SKM-1 (cell line): ENCODE data around the gene MYO16.

Experiments
- DNase-seq: peaks from one replicate; lab custom pipeline; 2025; ENCODE audit not compliant: unreplicated experiment; lab: John Stamatoyannopoulos, UW

MYO16 gene

DNA sequence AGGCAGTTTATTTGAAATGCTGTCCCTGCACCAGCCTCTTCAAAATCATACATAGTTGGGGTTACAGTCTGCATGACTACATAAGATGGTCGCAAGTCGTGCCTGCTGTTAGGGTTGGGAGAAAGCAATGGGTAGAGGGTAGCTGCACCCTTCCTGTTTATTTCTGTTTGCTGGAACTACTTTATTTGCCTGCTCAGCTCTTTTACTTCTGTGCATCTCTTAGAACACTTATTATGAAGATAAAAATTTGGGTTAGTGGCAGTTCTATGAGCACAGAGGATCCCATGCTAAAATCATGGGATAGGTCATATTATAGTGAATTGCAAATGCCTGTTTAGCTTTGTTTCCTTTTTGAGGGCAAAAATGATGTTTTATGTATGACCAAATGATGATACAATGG lies 160.1 kb downstream of the MYO16 start:
- no peak for DNase-seq

DNA sequence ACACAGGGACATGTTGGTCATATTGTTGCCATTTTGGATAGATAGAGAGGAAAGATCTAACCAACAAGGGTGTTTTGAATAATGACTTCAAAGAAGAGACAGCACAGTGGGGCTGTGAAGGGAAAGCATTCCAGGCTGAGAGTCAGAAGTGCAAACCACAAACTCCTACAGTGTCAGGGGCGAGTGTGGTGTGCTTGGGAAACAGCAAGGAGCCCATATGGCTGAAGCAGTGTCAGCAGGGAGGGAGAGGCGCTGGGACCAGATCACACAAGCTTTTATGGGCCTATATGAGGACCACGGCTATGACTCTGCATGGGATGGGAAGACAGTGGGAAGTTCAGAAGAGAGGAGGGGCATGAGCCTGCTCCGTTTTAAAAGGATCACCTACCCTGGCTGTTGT lies 166.4 kb downstream of the MYO16 start:
- no peak for DNase-seq

DNA sequence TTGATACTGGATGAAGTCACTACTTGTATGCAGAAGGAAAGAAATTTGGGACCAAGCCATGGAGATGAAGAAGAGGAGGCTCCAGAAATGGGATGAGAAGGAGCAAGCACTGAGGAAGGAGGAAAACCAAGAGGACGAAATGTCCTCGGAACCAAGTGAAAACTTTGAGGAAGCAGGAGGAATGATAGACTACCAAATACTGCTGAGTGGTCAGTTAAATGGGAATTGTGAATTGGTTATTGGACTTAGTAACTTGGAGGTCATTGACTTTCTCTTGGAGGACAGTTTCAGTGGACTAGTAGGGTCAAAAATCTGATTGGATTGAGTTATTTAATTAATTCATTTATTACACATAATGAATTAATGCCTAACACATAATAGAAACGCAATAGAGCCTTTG lies 167.9 kb downstream of the MYO16 start:
- DNase-seq: no peak

DNA sequence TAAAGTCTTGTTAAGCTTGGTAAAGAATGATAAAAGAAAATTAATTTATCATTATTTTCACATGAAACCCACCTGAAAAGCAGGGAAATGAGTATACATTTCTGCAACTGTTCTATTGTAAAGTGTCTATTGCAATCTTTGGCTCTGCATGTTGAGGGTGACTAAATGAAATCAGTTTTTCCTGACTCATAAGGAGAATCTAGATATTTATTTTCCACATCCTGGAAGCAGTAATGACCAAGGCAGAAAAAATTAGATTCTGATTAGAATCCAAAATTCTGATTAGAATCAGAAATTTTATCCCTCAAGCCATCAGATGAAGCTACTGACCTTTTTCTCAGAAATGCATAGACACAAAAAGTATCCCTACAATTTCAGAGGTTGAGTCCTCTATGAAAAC lies 178.4 kb downstream of the MYO16 start:
- DNase-seq: no peak

DNA sequence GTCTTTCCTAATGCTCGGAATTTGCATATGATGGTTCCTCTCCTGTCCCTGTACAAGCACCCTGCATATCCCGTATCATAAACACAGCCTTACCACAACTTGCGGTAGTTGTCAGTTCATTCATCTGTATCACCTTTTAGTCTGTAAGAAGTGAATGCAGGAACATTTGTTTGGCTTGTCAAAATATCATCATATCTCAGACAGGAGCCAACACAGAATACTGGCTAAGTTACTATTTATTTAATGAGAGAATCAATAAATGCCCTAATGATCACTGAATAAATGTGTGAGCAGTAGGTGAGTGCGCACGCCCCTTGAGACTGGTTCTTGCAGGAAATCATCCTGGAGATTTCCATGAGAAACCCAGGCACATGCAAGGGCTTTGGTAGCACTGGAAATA lies 182.8 kb downstream of the MYO16 start:
- DNase-seq: no peak

DNA sequence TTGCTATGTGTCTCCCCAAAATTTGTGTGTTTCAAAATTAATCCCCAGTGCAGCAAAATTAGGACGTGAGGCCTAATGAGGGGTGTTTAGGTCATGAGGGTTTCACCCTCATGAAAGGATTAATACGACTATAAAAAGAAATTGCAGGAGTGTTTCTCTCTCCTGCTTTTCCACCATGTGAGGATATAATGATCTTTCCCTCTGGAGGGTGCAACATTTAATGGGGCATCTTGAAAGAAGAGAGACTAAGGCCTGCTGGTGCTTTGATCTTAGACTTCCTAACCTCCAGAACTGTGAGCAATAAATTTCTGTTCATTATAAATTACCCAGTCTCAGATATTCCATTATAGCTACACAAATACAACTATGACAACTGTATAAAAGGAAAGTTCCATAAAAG lies 183.2 kb downstream of the MYO16 start:
- no peak for DNase-seq

DNA sequence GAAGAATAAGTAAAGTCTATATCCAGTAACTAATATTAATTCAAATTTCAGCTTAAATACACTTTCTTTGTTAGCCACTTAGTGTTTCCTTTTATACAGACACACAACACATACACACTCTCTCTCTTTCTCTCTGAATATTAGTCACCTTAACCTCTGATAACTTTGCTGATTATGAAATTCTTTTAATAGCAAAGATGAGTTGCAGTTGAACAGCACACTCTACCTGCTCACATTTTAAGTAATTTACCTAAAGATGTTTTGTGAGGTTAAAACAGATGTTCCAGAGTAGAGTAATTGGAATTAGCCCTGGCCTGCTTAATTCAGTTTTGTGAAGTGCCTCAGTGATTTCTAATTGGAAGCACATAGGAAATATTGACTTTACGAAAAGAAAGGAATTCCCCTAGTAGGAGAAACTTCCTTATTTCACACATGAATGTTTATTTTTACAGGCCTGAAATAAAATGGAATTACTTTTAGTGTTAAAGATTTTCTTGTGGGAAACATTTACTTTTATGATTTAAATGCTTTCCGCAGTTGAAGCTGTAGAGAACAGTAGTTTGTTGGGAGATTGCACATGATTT lies 184.3 kb downstream of the MYO16 start:
- no peak for DNase-seq

DNA sequence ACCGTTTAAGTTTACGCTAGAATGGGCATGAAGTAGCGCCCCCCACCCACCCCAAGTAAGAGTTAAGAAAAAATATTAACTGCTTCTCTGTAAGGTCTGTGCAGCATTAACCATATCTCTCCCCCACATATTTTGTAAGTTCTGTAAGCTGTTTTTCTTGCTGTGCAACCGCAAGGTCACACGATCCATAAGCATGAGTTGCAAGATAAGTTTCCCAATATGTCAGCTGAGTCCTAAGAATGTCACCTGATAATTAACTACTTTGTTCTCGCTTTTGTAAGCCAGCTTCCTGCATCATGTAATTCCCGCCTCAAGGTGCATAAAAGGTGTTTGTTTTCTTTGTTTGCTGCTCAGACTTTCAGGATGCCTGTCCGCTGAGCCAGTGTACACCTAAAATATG lies 187.0 kb downstream of the MYO16 start:
- no peak for DNase-seq

DNA sequence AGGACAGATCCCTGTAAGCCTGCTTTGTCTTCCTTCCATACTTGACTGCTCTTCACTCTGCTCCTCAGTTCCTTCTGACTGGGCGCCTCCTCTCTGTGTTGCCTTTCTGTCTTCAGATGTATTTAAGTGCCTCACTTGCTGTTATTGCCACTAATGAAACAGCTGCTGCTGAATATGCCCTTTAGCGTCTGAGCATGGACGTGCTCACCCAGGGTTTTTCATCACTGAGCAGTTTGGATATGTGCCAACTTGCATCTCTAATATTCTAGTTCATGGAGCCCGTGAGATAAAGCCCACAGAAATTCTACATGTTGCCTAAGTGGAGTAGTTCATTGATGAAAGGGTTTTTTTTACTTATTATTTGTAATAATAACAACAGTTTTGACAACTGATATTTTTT lies 198.2 kb downstream of the MYO16 start:
- no peak for DNase-seq

DNA sequence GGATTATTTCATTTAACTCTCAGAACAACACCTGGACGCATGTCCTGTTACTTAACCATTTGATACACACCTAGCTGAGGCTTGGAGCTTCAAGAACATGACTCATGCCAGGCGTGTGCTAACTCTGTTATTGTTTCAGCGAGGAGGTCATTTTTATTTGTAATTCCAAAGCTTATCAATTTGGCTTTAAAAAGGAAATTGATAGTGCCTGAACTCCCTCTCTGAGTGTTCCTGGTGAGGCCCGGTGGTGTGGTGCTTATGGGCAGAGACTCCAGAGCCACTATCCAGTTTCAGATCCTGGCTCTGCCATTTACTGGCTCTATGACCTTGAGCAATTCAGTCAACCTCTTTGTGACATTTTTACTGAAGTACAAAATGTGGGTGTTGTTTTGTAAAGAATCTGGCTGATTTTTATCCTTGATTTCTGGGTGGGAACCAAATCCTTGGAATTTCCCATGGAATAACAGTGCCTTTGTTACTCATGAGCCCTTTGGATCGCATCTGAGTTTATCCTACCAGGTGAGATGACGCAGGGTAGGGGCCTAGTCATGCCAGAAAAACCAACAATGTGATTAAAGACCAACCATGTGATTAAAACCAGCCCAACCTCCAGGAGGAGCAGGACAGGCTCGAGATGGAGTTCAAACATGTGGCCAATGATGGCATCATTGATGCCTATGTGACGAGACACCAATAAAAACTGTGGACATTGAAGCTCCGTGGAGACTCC lies 198.8 kb downstream of the MYO16 start:
- DNase-seq: no peak

DNA sequence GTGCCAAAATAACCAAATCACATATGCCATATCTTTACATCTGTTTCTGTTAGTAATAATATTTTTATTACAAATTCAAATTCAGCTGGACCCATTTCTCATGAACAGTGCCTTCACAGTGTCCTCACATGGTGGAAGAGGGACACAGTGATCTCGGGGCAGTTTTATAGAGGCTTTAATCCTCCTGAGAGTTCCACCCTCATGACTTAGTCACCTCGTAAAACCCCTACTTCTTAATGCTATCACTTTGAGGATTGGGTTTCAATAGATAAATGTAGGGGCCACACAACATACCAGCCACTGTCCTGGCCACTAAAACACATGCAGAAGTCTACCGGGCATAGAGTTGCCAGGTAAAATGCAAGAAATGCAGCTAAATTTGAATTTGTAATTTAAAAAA lies 201.5 kb downstream of the MYO16 start:
- no peak for DNase-seq

DNA sequence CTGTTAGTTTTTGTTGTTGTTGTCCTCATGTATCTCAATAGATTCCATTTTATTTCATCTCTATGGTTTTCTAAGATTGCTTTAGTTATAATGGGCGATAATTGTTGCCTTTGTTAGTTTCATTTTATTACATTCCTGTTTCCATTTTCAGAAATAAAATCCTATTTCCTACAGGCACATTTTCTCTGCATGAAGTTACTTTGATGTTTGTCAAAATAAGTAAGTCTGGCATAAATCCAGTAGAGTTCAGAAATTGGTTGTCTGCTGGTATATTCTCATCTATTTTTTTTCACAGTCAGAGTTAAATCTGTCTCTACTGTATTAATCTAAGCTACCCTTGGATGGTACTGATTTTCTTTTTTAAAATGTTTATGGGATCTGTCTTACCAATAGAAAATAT lies 204.1 kb downstream of the MYO16 start:
- no peak for DNase-seq

DNA sequence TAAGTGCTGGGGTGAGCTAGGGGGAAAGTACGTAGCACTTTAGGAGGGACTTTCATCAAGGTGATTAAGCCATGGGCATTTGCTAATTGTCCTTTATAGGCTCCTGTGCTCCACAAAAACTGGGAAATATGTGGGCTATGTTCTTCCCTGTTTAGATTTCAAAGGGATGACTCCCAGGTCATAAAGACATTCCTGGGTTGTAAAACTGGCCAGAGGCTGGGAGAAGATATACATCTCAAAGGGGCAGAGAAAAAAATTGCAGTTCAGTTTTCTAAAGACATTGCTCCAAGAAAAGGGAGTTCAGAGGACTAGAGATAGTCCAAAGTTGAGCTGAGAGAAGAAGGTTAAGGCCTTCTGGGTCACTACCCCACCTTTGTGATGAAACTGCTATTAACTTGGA lies 204.8 kb downstream of the MYO16 start:
- DNase-seq: no peak

DNA sequence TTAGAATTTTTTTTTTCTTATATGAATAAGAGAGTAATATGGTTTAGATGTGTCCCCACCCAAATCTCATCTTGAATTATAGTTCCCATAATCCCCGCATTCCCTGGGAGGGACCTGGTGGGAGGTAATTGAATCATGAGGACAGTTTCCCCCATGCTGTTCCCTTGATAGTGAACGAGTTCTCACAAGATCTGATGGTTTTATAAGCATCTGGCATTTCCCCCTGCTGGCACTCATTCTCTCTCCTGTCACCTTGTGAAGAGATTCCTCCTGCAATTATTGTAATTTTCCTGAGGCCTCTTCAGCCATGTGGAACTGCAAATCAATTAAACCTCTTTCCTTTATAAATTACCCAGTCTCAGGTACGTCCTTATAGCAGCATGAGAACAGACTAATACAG lies 205.7 kb downstream of the MYO16 start:
- no peak for DNase-seq

DNA sequence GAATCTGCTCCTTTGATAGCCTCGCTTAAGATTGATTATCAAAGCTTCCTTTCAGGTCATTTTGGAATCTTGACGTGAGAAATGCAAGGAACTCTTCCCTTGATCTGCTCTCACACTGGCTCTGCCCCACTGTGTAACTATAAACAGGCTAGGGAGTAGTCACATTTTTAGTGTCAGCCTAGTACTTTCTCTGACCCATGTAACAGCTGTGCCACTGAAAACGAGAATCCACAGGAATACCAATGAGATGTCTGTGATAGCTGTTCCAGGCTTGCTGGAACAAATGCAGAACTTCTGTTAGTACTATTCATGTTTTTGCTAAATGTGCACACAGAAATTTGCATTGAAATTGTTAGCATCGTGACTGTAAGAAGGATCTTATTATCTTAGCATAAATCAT lies 221.3 kb downstream of the MYO16 start:
- no peak for DNase-seq

DNA sequence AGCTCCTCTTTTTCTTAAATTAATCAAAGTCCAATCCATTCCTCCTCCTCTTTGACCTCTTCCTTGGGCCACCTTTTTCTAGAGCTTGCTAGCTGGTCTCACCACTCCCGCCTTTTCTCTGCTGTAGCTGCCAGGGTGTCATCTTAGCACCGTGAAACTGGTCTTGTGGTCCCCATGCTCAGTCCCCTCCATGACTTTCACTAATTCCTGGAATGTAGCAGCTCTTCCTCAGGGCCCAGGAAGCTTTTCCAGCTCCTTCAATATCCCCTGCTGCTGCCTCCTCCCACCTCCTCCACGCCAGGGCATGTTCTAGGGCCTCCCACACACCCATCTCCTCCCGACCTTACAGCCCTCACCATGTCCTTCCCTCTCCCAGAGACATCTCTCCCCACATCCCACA lies 222.2 kb downstream of the MYO16 start:
- DNase-seq: no peak

DNA sequence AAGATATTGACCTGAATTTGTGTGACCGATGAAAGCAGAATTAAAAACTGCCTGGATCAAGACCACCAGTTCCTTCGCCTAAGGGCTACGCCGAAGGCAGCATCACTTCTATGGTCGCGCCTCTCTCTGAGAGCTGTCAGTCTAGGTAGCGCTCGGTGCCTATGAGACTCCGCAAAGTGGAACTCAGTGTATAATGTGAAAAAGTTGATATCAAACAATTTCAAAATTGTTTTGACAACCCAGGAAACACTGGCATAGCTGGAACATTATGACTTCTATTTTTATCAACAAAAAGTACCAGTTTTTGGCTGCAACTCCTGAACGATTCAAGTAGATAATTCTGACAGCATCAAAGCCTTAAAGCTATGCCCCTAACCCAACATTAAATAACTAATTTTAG lies 223.6 kb downstream of the MYO16 start:
- DNase-seq: no peak

DNA sequence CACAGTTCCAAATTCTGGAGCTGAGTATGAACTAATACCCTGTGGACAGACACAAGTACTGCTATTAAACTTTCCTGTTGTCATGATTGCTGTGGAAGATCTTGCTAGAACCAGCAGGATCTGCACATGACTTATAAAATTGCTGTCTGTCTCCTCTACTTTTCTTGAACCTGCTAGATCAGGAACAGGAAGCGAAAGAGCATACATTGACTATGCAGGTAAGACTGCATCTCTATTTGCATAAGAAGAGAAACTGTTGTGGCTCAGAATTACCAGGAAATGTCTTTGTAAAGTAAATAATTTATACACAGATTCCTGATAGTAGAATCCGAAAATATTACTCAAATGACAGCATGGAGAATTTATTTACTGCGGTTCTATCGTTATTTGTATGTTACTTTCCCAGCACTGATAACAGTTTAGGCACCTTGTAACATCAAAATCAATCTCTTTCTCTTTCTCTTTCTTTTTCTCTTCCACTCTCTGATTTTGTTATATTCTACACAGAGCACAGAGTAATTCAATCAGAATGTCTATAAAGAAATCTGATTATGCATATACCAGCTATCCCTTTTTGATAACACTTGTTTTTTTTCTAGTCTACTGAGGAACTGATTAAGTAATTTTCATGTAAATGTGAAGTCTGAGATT lies 226.5 kb downstream of the MYO16 start:
- DNase-seq: no peak

DNA sequence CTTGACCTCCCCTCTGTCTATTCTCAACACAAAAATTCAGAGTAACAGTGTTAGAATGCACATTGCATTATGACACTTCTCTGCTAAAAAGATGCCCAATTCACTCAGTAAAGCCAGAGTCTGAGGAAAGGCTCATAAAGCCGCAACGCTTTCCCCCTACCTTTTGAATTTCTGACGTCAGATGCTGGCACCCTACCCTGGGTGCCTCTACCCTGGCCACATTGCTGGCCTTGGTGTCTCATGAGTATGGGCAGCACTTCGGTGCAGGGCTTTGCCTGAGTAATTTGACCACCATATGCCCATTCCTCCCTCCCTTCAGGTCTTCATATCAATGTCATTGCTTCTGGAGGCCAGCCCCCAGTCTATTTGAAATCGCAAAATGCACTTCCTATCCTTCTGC lies 229.3 kb downstream of the MYO16 start:
- no peak for DNase-seq

DNA sequence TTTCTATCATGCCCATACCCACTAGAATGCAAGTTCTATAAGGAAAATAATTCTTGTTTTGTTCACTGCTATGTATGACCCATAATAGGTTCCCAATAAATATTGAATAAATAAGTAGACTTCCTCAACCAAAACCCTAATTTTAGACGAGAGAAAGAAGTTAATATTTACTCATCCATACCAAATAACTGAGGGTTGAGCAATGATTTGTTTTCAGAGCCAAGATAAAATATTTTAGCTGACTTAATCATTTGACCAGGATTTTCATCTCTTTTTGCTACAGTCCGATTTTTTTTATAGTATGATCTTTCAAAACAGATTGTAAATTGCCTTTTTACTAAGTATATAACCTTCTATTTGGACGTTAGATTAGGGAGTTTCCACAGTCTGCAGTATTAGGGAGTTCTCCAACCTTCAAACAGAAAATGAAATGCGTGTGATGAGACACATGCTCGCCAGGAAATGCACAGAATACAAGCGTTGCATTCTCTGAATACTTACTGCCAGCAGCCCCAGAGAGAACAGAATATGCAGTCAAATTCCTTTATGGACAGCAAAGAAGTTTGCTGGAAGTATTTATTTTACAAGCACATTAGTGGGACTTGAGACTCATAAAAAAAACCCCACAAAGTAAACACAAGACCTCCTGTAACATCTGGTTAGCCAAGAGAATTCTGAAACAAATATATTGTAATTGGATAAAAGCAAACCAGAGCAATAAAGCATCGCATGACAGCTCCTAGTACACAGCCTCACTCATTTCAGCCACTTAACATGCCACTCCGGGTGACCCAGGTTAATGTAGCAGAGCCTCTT lies 230.0 kb downstream of the MYO16 start:
- DNase-seq: no peak

DNA sequence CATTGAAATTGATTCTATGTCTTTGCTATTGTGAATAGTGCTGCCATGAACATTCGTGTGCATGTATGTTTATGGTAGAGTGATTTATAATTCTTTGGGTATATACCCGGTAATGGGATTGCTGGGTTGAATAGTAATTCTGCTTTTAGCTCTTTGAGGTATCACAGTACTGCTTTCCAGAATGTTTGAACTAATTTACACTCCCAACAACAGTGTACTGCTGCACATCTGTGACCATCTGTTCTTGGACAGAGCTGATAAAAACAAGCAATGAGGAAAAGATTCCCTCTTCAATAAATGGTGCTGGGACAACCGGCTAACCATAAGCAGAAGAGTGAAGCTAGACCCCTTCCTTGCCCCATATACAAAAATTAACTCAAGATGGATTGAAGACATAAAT lies 231.0 kb downstream of the MYO16 start:
- DNase-seq: no peak

DNA sequence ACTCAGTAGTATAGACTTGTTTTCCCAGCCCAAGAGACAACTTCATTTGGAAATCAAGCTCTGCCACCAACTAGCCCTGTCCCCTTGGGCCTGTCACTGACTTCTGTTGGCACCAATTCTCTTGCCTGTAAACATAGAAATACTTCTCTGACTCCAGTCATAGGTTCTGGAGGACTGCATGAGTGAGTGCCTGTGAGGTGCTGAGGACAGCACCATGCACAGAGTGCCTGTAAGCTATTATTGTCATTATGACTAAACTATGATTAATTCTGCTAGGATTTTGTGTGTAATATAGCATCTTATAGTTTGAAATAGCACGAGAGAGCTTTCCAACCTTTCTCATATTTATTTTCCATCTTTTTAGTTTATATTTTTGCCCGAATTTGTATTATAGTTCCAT lies 247.9 kb downstream of the MYO16 start:
- DNase-seq: no peak
